ENCODE measurements around the gene ABCE1. TPM values are rescaled to one million over a fixed set of nuclear protein-coding genes. Genes with fewer than 3 reads are reported as not detected.

The ABCE1 gene
- total and polyA plus RNA-seq, 2 of the 8 experiments (the other 6 are each of a cell fraction or from before 2014, with no cell fraction given) = 43.7 to 126 TPM

DNA sequence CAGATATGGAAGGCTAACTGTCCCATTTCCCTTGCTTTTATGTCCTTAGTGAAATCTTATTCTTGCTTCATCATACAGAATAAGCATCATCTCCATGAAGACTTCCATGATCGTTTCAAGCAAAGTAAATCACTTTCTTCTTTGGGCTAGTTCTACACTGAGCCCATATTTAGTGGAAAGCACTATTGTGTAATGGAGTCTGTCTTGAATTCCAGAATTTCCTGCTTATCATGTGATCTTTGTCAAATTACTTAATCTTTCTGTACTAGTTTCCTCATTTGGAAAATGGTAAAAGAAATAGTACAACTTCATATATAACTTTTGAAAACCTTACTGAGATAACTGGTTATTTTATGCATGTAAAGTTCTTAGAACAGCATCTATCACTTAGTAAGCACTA lies 7.7 kb upstream of the ABCE1 start:
- Histone ChIP-seq H2BK20ac (ENCODE audit: low read length) (no peak overlapping the region), H2BK5ac (ENCODE audit: low read depth, low read length) (no peak overlapping the region), H3K9me3 (ENCODE audit: insufficient read depth in 2 of 2, low read depth in 1 of 2, low read length in 1 of 2) (no peaks in the 10 kb centered on the region; a peak in 1 of 4 replicates), H2BK15ac (ENCODE audit: low read length) (no peak overlapping the region), H3K23ac (ENCODE audit: insufficient read length) (no peak overlapping the region), H2BK120ac (replicated peaks; ENCODE audit: low read depth, low read length) (no peak overlapping the region), H3K79me1 (ENCODE audit: low read depth, low read length) (peaks cover 2% of the 10 kb centered on the region; the same call in 1 of the 2 replicates), H3K27ac (ENCODE audit: low read depth, low read length) (no peak overlapping the region), H2BK12ac (ENCODE audit: low read depth, low read length) (no peak overlapping the region), H2AK5ac (ENCODE audit: low read depth, low read length) (no peak overlapping the region), H3K23me2 (ENCODE audit: low read depth, low read length) (no peaks in the 10 kb centered on the region), H3K79me2 (ENCODE audit: control insufficient read depth in 1 of 2, insufficient read depth in 2 of 2, low read length in 2 of 2) (peaks cover 5 to 59% of the 10 kb centered on the region in 2 experiments; a peak in 3 of 4 replicates), H4K20me1 (replicated peaks in 1 of 2; ENCODE audit: control insufficient read depth in 1 of 2, insufficient read depth in 2 of 2, low read length in 2 of 2) (peaks cover 5% of the 10 kb centered on the region in 2 experiments), H3K18ac (ENCODE audit: extremely low read depth, low read length) (no peak overlapping the region), H3K4ac (replicated peaks; ENCODE audit: insufficient read length, low read depth, low read length) (no peak overlapping the region), H3K9ac (replicated peaks in 1 of 4; ENCODE audit: extremely low read depth in 1 of 4, low read depth in 3 of 4, low read length in 3 of 4) (no peak overlapping the region), H2AFZ (ENCODE audit: low read length) (no peak overlapping the region), H3K36me3 (ENCODE audit: control insufficient read depth in 2 of 4, insufficient read depth in 4 of 4, low read length in 3 of 4) (peaks cover 3 to 41% (median 16%) of the 10 kb centered on the region in 4 experiments), H3K4me3 (ENCODE audit: extremely low read depth in 1 of 4, insufficient read depth in 2 of 4, low read depth in 3 of 4, low read length in 4 of 4) (no peak overlapping the region), H4K8ac (ENCODE audit: extremely low read depth, insufficient read depth, low read length) (no peak overlapping the region), H4K91ac (replicated peaks; ENCODE audit: insufficient read length, low read length) (no peak overlapping the region), H4K5ac (ENCODE audit: insufficient read length, low read depth, low read length) (no peak overlapping the region), H3K14ac (ENCODE audit: insufficient read length) (no peak overlapping the region), H3K4me1 (replicated peaks in 1 of 4; ENCODE audit: control insufficient read depth in 3 of 4, insufficient read depth in 4 of 4, low read length in 3 of 4) (no peaks in the 10 kb centered on the region), H3K56ac (replicated peaks; ENCODE audit: insufficient read length, low read depth, low read length) (no peak overlapping the region), H3K4me2 (ENCODE audit: insufficient read depth in 1 of 2, low read depth in 2 of 2, low read length in 2 of 2) (no peak overlapping the region), H3K27me3 (replicated peaks in 1 of 4; ENCODE audit: control insufficient read depth in 3 of 4, extremely low read depth in 1 of 4, insufficient read depth in 3 of 4, low read length in 3 of 4) (no peaks in the 10 kb centered on the region)
- WGBS, 2 experiments (ENCODE audit: extremely low coverage in 1 of 2, insufficient coverage in 1 of 2, insufficient read length in 1 of 2, insufficient replicate concordance in 2 of 2, low coverage in 1 of 2, low lambda C conversion rate in 2 of 2, missing lambda C conversion rate in 1 of 2) = 95% methylated on average over 1 of the region's 1 CpG; no CpG with 5 or more reads in 1 of the 2 experiments
- no peak for FAIRE-seq
- no peak for DNase-seq (ENCODE audit: low read depth in 1 of 2, low spot score in 2 of 2)
- CTCF ChIA-PET (ENCODE audit: partially characterized antibody) = no interaction called here
- no peak for TF ChIP-seq ZNF274 (IDR thresholded peaks at IDR 0.05; ENCODE audit: borderline replicate concordance, extremely low read depth, low read length)
- no peak for TF ChIP-seq JUN (IDR thresholded peaks at IDR 0.05; ENCODE audit: low read depth, low read length)
- TF ChIP-seq ASH2L (IDR thresholded peaks at IDR 0.05; ENCODE audit: low read length) = no peak
- TF ChIP-seq POLR2A (IDR thresholded peaks at IDR 0.05; ENCODE audit: control extremely low read depth in 1 of 2, low read depth in 2 of 2, low read length in 2 of 2) = no peak
- no peak for TF ChIP-seq KDM5A (IDR thresholded peaks at IDR 0.05; ENCODE audit: low read length)
- no peak for TF ChIP-seq BRCA1 (IDR thresholded peaks at IDR 0.05; ENCODE audit: low read depth, low read length)
- no peak for TF ChIP-seq PHF8 (conservative IDR thresholded peaks at IDR 0.05; ENCODE audit: low read depth, low read length)
- no peak for TF ChIP-seq TBP (IDR thresholded peaks at IDR 0.05; ENCODE audit: low read depth, low read length)
- TF ChIP-seq EP300 (IDR thresholded peaks at IDR 0.05; ENCODE audit: borderline replicate concordance in 1 of 2, low read depth in 2 of 2, low read length in 2 of 2) = no peak
- no peak for TF ChIP-seq RAD21 (IDR thresholded peaks at IDR 0.05 in 1 of 2, conservative IDR thresholded peaks at IDR 0.05 in 1 of 2; ENCODE audit: low read depth in 2 of 2, low read length in 2 of 2)
- no peak for TF ChIP-seq KDM4A (IDR thresholded peaks at IDR 0.05; ENCODE audit: low read depth, low read length, severe bottlenecking)
- TF ChIP-seq, protein P1, sequence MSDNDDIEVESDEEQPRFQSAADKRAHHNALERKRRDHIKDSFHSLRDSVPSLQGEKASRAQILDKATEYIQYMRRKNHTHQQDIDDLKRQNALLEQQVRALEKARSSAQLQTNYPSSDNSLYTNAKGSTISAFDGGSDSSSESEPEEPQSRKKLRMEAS (IDR thresholded peaks at IDR 0.05) = no peak
- TF ChIP-seq CEBPB (IDR thresholded peaks at IDR 0.05; ENCODE audit: low read depth, low read length) = no peak
- POLR2A ChIA-PET (ENCODE audit: partially characterized antibody) = no interaction called here
